SK-N-SH treated with all-trans-retinoic acid at 6 μM for 48 hours (cell line): Measurements from ENCODE around the gene NUDT21.

Source experiments
- ATAC-seq: fragments of 200-7000 bp; cut with Tn5 transposase; 3 replicates; pipeline ENCODE4 v1.9.1; 2020; ENCODE audit warnings: mild to moderate bottlenecking, moderate library complexity
- ARNTL ChIP-seq: fragments of 450-650 bp; formaldehyde crosslinking; IDR thresholded peaks from 2 replicates; pipeline ENCODE4 v1.5.0; 2020; ENCODE audit warnings: low read depth, mild to moderate bottlenecking, moderate library complexity, borderline replicate concordance
- BACH2 ChIP-seq: fragments of 250-450 bp; sonication (Bioruptor Pico); IDR thresholded peaks from 2 replicates; pipeline ENCODE4 v1.9.0; 2021; ENCODE audit warnings: mild to moderate bottlenecking, borderline replicate concordance
- CREB5 ChIP-seq: fragments of 250-450 bp; sonication (Bioruptor Pico); IDR thresholded peaks from 2 replicates; pipeline ENCODE4 v1.5.1; 2020; ENCODE audit warnings: low read depth, mild to moderate bottlenecking, moderate library complexity
- CSDC2 ChIP-seq: fragments of 250-450 bp; sonication (Bioruptor Pico); IDR thresholded peaks from 2 replicates; pipeline ENCODE4 v1.5.0; 2020; ENCODE audit warnings: mild to moderate bottlenecking, moderate library complexity
- CSRNP3 ChIP-seq: fragments of 250-450 bp; sonication (Bioruptor Pico); IDR thresholded peaks from 2 replicates; pipeline ENCODE4 v1.5.1; 2021; ENCODE audit warnings: mild to moderate bottlenecking, moderate library complexity
- ESRRG ChIP-seq: fragments of 250-450 bp; sonication (Bioruptor Pico); IDR thresholded peaks from 2 replicates; pipeline ENCODE4 v1.6.1; 2021; ENCODE audit warnings: mild to moderate bottlenecking
- GLIS3 ChIP-seq: fragments of 250-450 bp; sonication (Bioruptor Pico); IDR thresholded peaks from 2 replicates; pipeline ENCODE4 v1.5.0; 2020; ENCODE audit warnings: mild to moderate bottlenecking, moderate library complexity
- OSR1 ChIP-seq: fragments of 250-450 bp; sonication (Bioruptor Pico); IDR thresholded peaks from 2 replicates; pipeline ENCODE4 v1.8.0; 2022; ENCODE audit warnings: moderate library complexity, mild to moderate bottlenecking, inconsistent platforms
- PATZ1 ChIP-seq: fragments of 250-450 bp; sonication (Bioruptor Pico); IDR thresholded peaks from 2 replicates; pipeline ENCODE4 v1.8.0; 2020; ENCODE audit warnings: mild to moderate bottlenecking, moderate library complexity, borderline replicate concordance
- POU6F1 ChIP-seq: fragments of 250-450 bp; sonication (Bioruptor Pico); IDR thresholded peaks from 2 replicates; pipeline ENCODE4 v1.8.0; 2021; ENCODE audit warnings: low read depth, mild to moderate bottlenecking, moderate library complexity, borderline replicate concordance
- PPARA ChIP-seq: fragments of 250-450 bp; sonication (Bioruptor Pico); IDR thresholded peaks from 2 replicates; pipeline ENCODE4 v1.5.0; 2020; ENCODE audit warnings: mild to moderate bottlenecking, borderline replicate concordance
- RARB ChIP-seq: fragments of 250-450 bp; sonication (Bioruptor Pico); IDR thresholded peaks from 2 replicates; pipeline ENCODE4 v1.8.0; 2021; ENCODE audit warnings: mild to moderate bottlenecking, moderate library complexity
- SNAI2 ChIP-seq: fragments of 250-450 bp; sonication (Bioruptor Pico); IDR thresholded peaks from 2 replicates; pipeline ENCODE4 v1.5.0; 2020; ENCODE audit warnings: mild to moderate bottlenecking, moderate library complexity
- TCF4 ChIP-seq: fragments of 250-450 bp; sonication (Bioruptor Pico); IDR thresholded peaks from 2 replicates; pipeline ENCODE4 v1.8.0; 2021; ENCODE audit warnings: mild to moderate bottlenecking, moderate library complexity, borderline replicate concordance
- TOX ChIP-seq: fragments of 250-450 bp; sonication (Bioruptor Pico); IDR thresholded peaks from 2 replicates; pipeline ENCODE4 v1.8.0; 2021; ENCODE audit warnings: mild to moderate bottlenecking, moderate library complexity, borderline replicate concordance
- TSHZ2 ChIP-seq: fragments of 250-450 bp; sonication (Bioruptor Pico); IDR thresholded peaks from 2 replicates; pipeline ENCODE4 v1.5.0; 2020; ENCODE audit warnings: mild to moderate bottlenecking, moderate library complexity
- ZFP30 ChIP-seq: fragments of 450-650 bp; formaldehyde crosslinking; IDR thresholded peaks from 2 replicates; pipeline ENCODE4 v1.5.0; 2022; ENCODE audit warnings: mild to moderate bottlenecking, moderate library complexity
- ZNF565 ChIP-seq: fragments of 450-650 bp; formaldehyde crosslinking; conservative IDR thresholded peaks from 2 replicates; pipeline ENCODE4 v1.5.0; 2020; ENCODE audit warnings: low read depth, mild to moderate bottlenecking, moderate library complexity
- ZNF8 ChIP-seq: fragments of 450-650 bp; formaldehyde crosslinking; IDR thresholded peaks from 2 replicates; pipeline ENCODE4 v1.5.0; 2020; ENCODE audit warnings: mild to moderate bottlenecking, moderate library complexity

The NUDT21 gene

DNA sequence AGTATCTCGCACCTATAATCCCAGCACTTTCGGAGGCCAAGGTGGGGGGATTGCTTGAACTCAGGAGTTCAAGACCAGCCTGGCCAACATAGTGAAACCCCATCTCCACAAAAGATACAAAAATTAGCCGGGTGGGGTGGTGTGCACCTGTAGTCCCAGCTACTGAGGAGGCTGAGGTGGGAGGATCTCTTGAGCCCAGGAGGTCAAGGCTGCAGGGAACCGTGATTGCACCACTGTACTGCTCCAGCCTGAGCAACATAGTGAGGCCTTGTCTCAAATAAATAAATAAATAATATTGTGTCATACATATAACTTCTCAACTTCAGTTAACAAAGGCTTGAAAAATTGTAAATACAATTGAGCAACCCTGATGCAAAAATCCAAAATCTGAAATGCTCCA, 34.0 kb downstream of the NUDT21 start (continued):
- TF ChIP-seq PATZ1, result no peak
- no peak for TF ChIP-seq OSR1 (CRISPR knock-in tag)
- no peak for TF ChIP-seq ZNF565 (CRISPR knock-in tag)
- TF ChIP-seq ARNTL (CRISPR knock-in tag), result no peak
- TF ChIP-seq TOX (CRISPR knock-in tag), result no peak
- TF ChIP-seq GLIS3 (CRISPR knock-in tag), result no peak
- no peak for TF ChIP-seq ZNF8
- TF ChIP-seq RARB (CRISPR knock-in tag), result no peak
- TF ChIP-seq PPARA, result no peak
- TF ChIP-seq, all 23 proteins: peak for 0

DNA sequence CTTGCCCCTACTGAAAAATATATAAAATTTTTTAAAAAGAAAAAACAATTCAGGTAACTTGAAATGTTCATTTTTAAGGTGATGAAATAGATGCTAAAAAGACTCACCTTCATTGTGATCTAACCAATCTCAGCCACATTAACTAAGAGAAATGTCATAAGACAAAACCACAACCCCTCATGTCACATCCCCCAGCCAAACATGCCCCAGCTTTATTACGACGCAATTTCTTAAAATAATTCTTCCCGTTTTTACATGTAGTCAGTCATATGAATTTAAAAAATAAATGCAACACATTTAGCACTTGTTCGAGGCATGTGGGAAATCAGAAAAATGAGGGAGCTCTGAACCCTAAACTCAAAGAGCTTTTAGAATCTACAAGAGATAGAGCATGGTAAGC, 35.3 kb downstream of the NUDT21 start:
- ATAC-seq, result no peak
- TF ChIP-seq PATZ1 (no peak), ESRRG (no peak), OSR1 (CRISPR knock-in tag) (no peak), GLIS3 (CRISPR knock-in tag) (no peak), PPARA (no peak), CSDC2 (CRISPR knock-in tag) (no peak), BACH2 (CRISPR knock-in tag) (no peak), CSRNP3 (CRISPR knock-in tag) (no peak), CREB5 (no peak)

DNA sequence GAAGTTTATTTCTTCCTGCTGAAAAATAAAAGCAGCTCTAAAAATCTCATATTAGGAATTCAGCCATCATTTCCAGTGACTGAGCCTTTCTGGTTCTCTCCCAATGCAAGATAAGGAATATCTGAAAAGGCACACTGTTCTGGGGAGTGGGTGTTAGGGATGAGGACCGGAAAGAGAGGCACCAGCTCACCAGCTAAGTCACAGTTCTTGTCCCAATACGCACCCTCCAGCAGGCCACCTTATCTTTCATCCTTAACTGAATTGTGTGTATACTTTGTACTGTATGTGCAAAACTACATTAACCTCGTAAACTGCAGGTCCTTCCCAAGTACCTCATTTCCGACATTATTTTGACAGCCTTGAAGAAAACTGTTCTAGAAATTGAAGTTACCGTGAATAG, 36.8 kb downstream of the NUDT21 start:
- ATAC-seq, result no peak
- TF ChIP-seq ARNTL (CRISPR knock-in tag), result no peak
- no peak for TF ChIP-seq GLIS3 (CRISPR knock-in tag)
- TF ChIP-seq SNAI2, result no peak
- TF ChIP-seq ZFP30 (CRISPR knock-in tag), result no peak
- no peak for TF ChIP-seq POU6F1 (CRISPR knock-in tag)
- TF ChIP-seq TSHZ2, result no peak
- TF ChIP-seq CSDC2 (CRISPR knock-in tag), result no peak
- no peak for TF ChIP-seq RARB (CRISPR knock-in tag)
- TF ChIP-seq TCF4, result no peak
- no peak for TF ChIP-seq PATZ1
